ENCODE results near the gene GAPDH.
"Not testable (repeated sequence)": the region's sequence is repeated elsewhere in the genome, so short reads cannot be mapped to it uniquely, and the experiment has no call there.

GAPDH gene

DNA sequence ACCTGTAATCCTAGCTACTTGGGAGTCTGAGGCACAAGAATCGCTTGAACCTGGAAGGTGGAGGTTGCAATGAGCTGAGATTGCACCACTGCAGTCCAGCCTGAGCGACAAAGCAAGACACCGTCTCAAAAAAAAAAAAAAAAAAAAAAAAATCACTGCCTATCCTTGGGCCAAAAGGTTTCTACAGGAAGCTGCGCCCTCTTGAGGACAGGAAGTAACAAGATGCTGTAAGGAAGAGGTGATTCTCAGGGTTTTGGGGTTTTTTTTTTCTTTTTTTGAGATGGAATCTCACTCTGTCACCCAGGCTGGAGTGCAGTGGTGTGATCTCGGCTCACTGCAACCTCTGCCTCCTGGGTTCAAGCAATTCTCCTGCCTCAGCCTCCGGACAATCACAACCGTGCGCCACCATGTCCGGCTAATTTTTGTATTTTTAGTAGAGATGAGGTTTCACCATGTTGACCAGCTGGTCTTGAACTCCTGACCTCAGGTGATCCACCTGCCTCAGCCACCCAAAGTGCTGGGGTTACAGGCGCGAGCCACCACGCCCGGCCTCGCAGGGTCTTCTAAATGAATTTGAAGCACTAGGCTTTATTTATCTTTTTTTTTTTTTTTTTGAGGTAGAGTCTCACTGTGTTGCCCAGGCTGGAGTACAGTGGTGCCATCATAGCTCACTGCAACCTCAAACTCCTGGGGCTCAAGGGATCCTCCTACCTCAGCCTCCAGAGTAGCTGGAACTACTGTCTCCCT is 23.9 kb downstream of the GAPDH start:
- in situ Hi-C loops (cut with MboI; ENCODE audit: low sequenced_read_pairs) = not testable (repeated sequence)

DNA sequence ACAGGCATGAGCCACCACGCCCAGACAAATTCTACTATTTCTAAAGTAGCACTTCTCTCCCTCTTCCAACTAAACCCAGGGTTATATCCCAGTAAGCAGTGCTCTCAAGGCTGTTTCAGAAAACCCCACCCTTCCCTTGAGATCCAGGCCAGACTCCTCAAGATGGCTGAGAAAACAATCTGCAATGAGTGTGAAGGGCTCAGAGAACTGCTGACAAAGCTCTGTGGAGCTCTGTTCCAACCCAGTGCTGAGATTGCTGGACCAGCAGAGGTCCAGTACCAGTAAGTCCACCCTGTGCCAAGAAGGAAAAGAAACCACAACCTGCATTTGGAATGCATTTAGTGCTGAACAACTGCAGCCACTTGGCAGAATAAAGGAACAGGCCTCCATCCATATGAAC is 25.2 kb downstream of the GAPDH start:
- in situ Hi-C loops (cut with MboI; ENCODE audit: low sequenced_read_pairs) = no loop called here

DNA sequence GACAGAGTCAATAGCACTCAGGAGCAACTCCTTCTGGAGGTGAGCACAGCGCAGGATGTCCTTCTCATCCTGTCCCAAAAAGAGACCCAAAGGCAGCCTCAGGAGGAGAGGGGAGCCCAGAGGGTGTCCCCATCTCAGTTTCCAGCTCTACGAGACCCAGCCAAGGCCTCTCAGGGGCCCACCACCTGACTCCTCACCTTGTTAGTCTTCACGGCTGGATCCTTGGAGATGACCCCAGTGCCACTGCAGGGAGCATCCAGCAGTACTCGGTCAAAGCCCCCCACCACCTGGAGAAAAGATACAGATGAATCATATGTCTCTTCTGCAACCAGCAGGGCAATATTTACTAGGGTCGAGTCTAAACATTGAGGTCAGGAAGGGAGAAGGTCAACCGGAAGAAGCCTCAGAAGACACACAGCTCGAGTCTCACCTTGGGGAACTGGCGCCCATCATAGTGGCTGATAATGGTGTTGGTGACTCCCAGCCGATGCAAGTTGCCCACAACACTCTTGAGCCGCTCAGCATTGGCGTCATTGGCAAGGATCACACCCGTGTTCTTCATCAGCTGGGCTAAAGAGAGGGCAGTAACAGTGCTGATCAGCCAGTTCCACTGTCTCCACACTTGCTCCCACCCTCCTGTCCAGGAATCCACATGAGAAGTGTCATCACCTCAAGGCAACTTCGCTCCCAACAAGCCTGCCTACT is 26.3 kb downstream of the GAPDH start:
- in situ Hi-C loops (cut with MboI; ENCODE audit: low sequenced_read_pairs) = no loop called here

DNA sequence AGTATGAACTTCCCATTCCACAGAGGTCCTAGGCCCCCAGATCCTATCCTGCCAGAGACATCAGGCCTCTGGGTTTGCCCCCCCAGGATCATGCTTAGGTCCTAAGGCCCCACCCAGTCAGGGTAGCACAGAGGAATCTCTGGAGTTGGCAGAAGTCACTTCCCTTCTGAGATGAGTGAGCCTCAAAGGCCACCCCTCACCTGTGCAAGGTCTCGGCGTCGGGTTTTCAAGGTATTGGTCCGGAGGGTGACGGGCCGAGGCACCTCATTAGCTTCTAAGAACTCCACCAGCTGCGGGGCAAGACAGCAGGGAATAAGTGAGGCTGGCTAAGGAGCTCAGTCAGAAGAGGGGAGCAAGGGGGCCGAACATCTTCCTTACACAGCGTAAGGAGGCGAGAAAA is 28.6 kb downstream of the GAPDH start:
- in situ Hi-C loops (cut with MboI; ENCODE audit: low sequenced_read_pairs) = no loop called here

DNA sequence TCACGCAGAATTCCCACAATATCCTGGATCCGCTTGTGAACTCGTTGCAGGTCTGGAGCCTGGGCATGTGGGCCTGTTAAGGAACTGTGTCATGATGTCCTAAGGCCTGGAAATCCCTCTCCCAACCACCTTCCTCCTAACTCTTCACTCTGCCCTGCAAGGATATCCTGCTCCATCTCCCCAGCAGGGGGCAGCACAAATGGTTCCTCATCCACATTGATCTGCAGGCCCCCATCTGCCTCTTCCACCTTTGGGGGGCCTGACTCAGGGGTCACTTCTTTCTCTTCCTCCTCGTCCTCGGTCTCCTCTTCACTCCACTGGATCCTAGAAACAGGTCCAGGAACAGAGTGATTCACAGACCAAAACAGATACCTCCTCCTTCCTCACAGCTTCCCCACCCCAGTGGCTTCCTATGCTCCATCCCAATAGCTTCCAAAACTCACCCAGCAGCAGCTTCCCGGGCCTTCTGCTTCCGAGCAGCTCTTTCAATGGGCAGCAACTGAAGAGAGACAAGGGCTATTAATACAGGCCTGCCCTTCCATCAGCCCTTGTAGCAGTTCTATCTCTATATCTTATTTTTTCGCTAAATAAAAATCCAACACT is 29.2 kb downstream of the GAPDH start:
- in situ Hi-C loops (cut with MboI; ENCODE audit: low sequenced_read_pairs) = no loop called here

DNA sequence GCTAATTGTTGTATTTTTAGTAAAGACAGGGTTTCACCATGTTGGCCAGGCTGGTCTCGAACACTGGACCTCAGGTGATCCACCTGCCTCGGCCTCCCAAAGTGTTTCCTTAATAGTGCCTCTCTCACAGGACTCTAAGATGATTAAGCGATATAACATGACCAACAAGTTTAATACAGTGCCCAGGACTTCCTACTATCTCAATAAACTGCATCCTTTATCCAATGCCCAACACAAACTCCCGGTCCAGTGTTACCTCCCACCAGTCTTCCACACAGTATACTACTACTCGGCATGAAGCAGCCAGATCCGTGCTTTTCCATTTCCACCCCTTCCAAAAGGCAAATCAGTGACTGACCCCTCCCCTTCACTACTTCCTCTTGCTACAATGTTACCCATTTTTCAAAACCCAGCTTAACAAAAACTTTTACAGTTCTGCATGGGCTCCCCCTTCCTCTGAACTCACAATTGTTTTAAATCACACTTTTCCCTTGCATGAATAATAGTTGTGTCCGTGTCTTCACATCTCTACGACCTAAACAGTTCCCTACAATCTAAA is 32.9 kb downstream of the GAPDH start:
- in situ Hi-C loops (cut with MboI; ENCODE audit: low sequenced_read_pairs) = no loop called here

DNA sequence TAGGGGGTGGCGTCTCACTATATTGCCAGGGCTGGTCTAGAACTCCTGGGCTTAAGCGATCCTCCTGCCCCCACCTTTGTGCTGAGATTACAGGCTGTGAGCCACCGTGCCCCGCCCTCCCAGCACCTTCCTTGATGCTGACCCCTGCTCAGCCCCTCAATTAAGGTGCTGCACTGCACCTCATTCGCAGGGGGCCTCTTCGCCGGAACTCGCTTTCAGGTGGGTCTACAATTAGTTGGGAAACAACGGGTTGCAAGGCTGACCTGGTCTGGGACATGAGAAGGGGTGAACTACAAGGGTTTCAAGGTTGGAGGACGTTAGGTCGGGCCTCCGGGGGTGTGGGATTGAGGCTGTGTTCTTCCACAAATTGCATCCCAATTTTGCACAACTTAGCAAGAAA is 35.0 kb downstream of the GAPDH start:
- in situ Hi-C loops (cut with MboI; ENCODE audit: low sequenced_read_pairs) = no loop called here

DNA sequence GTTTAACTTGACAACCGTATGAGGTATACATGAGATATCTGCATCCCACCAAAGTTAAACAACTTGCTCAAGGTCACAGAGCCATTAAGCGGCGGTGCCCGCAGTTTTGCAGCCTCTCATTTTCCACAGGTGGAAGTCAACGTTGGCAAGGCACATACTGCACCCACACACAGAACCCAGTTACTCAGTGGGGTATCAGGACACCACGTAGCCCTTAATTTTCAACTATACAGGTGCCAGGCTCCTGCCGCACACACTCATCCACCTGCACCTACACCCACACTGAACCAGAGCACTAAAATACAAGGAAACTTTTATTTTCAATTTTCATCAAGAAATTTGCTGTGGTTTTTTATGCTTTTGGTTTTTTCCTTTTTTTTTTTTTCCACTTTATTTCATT is 35.5 kb downstream of the GAPDH start:
- in situ Hi-C loops (cut with MboI; ENCODE audit: low sequenced_read_pairs) = no loop called here

DNA sequence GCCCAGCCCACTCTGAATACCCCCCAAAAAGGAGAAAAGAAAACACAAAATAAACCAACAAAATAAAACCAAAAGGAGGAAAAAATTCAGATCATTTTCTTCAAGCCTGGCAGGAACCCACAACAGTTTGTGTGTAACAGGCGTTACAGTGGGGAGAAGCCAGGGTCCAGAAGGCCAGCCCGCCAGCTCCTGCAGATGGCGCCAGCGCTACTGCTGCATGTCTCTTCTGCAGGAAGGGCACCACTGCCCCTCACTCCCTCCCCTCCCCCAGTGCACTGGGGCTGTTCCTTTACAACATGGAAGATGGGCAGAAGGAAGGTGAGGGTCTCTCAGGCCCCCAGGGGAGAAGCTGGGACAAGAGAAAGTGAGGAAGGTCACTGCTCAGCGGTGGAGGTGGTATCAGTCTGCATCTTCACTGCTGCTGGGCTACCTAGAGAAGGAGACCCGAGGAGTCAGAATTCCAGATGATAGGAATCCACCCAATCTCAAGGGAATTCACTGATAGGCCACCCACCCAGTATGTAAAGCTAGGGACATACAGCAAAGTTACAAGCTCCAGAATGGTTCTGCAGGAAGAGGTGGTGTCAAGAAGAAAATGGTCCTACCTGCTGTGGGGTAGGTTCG is 36.1 kb downstream of the GAPDH start:
- in situ Hi-C loops (cut with MboI; ENCODE audit: low sequenced_read_pairs) = no loop called here

DNA sequence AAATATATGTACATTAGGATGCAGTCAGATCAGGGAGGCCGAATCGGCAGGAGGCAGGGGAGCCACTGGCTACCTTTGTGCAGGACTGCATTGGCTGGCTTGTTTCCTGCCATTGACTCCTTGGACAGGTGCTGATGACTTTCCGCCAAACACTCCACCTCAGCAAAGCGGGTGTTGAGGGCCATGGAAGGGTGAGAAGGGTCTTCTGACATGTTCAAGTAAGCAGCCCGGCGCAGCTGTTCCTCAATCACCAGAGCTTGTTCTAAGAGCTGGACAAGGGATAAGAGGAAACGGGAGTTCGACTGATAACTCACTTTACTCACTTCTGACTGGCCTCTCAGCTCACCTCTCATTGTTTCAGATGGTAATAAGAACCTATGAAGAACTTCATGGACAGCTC is 38.7 kb downstream of the GAPDH start:
- in situ Hi-C loops (cut with MboI; ENCODE audit: low sequenced_read_pairs) = no loop called here

DNA sequence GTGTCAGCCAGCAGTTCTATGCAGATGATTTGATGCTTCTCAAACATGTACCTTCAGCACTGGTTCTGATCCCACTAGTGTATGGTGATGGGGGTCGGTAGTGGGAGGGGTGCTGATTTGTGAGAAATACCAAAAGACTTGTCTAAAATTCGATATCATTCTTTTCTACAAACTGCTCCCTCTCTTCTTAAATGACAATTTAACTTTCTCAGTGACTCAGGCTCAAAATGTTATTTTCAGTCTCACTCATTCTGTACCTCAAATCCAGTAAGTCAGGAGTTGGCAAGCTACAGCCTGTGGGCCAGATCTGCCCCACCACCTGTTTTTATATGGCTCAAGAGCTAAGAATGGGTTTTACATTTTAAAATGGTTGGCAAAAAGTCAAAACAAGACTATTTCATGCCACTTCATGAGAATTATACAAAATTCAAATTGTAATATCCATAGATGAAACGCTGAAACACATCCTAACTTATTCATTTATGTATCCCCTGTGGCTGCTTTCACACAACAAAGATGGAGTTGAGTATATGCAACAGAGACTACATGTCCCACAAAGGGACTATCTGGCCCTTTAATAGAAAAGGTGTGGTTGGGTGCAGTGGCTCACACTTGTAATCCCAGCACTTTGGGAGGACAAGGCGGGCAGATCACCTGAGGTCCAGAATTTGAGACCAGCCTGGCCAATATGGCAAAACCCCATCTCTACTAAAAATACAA is 40.4 kb downstream of the GAPDH start:
- in situ Hi-C loops (cut with MboI; ENCODE audit: low sequenced_read_pairs) = no loop called here

DNA sequence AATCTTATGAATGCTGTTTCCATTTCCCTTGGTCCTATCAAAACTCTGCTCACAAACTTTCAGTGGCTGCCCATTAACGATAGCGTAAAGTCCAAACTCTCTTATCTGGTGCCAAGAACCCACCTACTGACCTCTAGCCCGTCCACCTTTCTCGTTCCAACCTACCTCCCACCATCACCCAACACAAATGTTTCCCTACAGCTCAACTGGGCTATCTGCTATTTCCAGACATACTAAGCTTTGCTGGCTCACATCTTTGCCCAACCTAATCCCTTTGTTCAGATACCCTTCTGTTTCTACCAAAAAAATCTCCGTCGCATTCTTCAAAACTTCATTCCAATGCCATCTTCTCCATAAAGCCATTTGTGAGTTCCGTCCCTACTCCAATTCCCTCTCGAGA is 41.3 kb downstream of the GAPDH start:
- in situ Hi-C loops (cut with MboI; ENCODE audit: low sequenced_read_pairs) = no loop called here

DNA sequence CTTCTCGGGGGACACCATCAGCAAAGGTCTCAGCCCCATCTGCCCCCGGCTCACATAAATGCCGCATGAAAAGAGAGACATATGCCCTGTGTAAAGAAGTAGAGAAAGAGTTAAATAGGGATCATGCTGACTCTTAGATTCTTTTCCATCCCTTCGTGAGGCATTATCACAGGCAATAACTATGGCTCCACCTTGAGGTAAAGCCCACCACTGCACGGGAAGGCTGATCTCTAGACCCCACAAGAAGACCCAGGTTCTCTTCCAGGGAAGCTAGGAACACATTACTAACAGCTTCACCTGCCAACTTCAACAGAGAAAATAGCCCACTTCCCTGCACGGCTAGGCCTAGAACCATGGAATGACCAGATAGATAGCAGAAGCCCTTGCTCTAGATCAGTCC is 47.9 kb downstream of the GAPDH start:
- in situ Hi-C loops (cut with MboI; ENCODE audit: low sequenced_read_pairs) = no loop called here

DNA sequence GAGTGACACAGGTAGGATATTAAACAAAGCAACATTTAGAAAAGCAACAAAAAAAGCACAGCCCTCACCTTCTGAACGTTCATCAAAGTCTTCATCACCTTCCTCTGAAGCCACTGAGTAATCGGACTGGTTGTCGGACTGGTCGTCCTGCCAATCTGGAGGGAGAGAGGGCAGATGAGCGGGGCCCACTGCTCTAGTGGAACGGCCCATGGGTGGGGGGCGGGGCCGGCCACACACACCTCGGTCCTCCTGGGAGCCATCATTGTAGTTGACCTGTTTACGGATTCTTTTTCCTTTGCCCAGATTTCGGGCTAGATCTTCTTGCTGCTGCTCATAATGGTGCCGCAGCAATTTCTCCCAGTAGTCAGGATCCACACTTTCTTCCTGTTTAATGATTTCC is 48.6 kb downstream of the GAPDH start:
- in situ Hi-C loops (cut with MboI; ENCODE audit: low sequenced_read_pairs) = no loop called here

DNA sequence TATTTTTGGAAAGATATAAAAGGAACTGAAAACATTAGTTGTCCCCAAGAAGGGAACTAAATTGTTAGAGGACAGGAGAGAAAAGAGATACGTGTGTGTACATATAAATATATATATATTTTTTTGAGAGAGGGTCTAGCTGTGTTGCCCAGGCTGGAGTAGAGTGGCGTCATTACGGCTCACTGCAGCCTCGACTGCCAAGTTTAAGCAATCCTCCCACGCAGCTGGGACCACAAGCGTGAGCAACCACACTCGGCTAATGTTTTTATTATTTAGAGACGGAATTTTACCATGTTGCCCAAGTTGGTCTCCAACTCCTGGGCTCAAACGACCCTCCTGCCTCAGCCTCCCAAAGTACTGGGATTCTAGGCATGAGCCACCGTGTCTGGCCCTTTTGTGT is 50.0 kb downstream of the GAPDH start:
- in situ Hi-C loops (cut with MboI; ENCODE audit: low sequenced_read_pairs) = no loop called here

DNA sequence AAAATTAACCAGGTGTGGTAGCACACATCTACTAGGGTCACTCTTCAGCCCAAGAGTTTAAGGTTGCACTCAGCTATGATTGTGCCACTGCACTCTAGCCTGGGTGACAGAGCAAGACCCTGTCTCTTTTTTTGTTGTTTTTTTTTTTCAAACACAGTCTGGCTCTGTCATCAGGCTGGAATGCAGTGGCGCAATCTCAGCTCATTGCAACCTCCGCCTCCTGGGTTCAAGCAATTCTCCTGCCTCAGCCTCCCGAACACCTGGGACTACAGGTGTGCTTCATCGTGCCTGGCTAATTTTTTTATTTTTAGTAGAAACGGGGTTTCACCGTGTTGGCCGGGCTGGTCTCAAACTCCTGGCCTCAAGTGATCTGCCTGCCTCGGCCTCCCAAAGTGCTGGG is 52.3 kb downstream of the GAPDH start:
- in situ Hi-C loops (cut with MboI; ENCODE audit: low sequenced_read_pairs) = not testable (repeated sequence)

Measured in HL-60/S4 treated with phorbol 12-myristate 13-acetate at 8.2 ng/mL for 4 days and 3 days (cell line).